Measurements from ENCODE around the gene ABHD5. TPM values are rescaled to one million over a fixed set of nuclear protein-coding genes. Genes with fewer than 3 reads are reported as not detected.

Gene ABHD5
- total and polyA plus RNA-seq, 2 of the 13 experiments (the other 11 are each of a cell fraction or from before 2014, with no cell fraction given): 4.5 to 13.3 TPM

DNA sequence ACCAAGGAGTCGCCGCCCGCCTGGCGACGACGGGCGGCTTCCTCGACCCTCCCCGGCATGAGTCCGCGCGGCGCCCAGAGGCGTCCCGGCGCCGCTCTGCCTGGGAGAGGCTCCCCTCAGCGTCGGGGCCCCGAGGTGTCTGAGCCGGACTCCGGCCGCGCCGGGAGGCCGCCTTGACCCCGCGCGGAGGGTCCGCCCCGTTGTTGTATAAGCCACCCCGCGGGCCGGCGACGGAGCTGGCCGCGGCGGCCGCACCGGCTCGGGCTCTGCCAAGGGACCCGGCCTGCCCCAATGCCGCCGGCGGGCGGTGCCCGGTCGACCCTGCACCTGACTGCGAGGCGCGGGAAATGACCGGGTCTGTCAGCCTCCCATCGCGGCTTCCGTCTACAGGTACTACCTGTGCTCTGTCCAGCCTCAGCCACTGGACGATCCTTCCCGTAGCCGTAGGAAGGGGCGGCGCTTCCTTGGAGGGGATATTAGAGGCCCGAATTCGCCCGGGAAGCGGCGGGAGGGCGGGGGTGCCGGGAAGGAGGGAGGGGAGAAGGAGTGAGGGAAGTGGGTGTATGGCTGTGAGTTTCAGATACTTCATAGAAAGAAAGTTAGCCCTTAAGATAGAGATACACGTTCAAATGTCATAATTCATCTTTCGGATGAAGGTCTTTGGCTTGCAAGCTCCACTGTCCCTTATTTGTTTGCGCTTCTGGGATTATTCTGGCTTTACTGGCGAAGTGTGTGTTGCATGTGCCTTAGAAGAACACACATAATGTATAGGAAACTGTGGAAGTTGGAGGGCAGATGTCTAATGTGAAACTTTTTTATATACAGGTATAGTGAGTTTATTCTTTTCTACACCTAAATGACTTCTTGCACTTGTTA is 620 bp downstream of the ABHD5 start (continued):
- TF ChIP-seq KMT2A (CRISPR knock-in tag; IDR thresholded peaks at IDR 0.05) (no peak), ATF3 (CRISPR knock-in tag; IDR thresholded peaks at IDR 0.05) (no peak), ZNF615 (CRISPR knock-in tag; IDR thresholded peaks at IDR 0.05; ENCODE audit: borderline replicate concordance) (no peak), CBFB (CRISPR knock-in tag; IDR thresholded peaks at IDR 0.05) (no peak; the same call in 1 of the 2 replicates), ZNF766 (CRISPR knock-in tag; IDR thresholded peaks at IDR 0.05; ENCODE audit: borderline replicate concordance) (no peak), ZNF678 (CRISPR knock-in tag; IDR thresholded peaks at IDR 0.05) (no peak), ZBTB34 (CRISPR knock-in tag; IDR thresholded peaks at IDR 0.05) (no peak), ZNF24 (IDR thresholded peaks at IDR 0.05) (no peak), RFX1 (IDR thresholded peaks at IDR 0.05) (no peak), ZNF282 (IDR thresholded peaks at IDR 0.05; ENCODE audit: partially characterized antibody) (no peak), ZHX2 (IDR thresholded peaks at IDR 0.05; ENCODE audit: low read depth) (no peak), ZHX2 (CRISPR knock-in tag; IDR thresholded peaks at IDR 0.05; ENCODE audit: borderline replicate concordance) (no peak), EZH2 (conservative IDR thresholded peaks at IDR 0.05; ENCODE audit: low read depth, low read length) (no peak), YY1 (IDR thresholded peaks at IDR 0.05; ENCODE audit: insufficient read depth, insufficient replicate concordance, low read depth, low read length) (no peak)
- TF ChIP-seq, protein P1, sequence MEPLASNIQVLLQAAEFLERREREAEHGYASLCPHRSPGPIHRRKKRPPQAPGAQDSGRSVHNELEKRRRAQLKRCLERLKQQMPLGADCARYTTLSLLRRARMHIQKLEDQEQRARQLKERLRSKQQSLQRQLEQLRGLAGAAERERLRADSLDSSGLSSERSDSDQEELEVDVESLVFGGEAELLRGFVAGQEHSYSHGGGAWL (CRISPR knock-in tag; IDR thresholded peaks at IDR 0.05): no peak
- TF ChIP-seq, protein P2, sequence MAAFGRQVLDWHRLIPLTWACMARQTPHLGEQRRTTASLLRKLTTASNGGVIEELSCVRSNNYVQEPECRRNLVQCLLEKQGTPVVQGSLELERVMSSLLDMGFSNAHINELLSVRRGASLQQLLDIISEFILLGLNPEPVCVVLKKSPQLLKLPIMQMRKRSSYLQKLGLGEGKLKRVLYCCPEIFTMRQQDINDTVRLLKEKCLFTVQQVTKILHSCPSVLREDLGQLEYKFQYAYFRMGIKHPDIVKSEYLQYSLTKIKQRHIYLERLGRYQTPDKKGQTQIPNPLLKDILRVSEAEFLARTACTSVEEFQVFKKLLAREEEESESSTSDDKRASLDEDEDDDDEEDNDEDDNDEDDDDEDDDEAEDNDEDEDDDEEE (CRISPR knock-in tag; IDR thresholded peaks at IDR 0.05): no peak; the same call in 1 of the 2 replicates

Measured in HepG2 (cell line).